Measurements from ENCODE around the gene ATP6V0C. TPM values are rescaled to one million over a fixed set of nuclear protein-coding genes. Genes with fewer than 3 reads are reported as not detected.
"Not testable (repeated sequence)": the region's sequence is repeated elsewhere in the genome, so short reads cannot be mapped to it uniquely, and the experiment has no call there.

Gene ATP6V0C
- total RNA-seq, 1 donor from 2014 or later, result 157 TPM

- no peak overlapping the region for H3K27ac Mint-ChIP-seq (ENCODE audit: unreplicated experiment)
Observed at GRCh38 chr16:2531696-2532493, 18.1 kb downstream of the ATP6V0C start.

GRCh38 chr16:2532494-2533141 is 18.9 kb downstream of the ATP6V0C start:
- H3K9me3 Mint-ChIP-seq (ENCODE audit: unreplicated experiment), result no peaks in the 10 kb centered on the region
- peak overlapping the region; percentile 95 for H3K4me3 Mint-ChIP-seq (ENCODE audit: unreplicated experiment)
- no peaks in the 10 kb centered on the region for H3K36me3 Mint-ChIP-seq (ENCODE audit: low read depth, unreplicated experiment)

More at GRCh38 chr16:2531696-2532493, 18.1 kb downstream of the ATP6V0C start:
- peak; percentile 93 for DNase-seq (ENCODE audit: low spot score)
- Mint-ChIP-seq H3K4me1 (ENCODE audit: unreplicated experiment) (peaks cover 3% of the 10 kb centered on the region), H3K27me3 (ENCODE audit: unreplicated experiment) (peaks cover 19% of the 10 kb centered on the region), H3K4me3 (ENCODE audit: unreplicated experiment) (peak overlapping the region; percentile 95), H3K36me3 (ENCODE audit: low read depth, unreplicated experiment) (no peaks in the 10 kb centered on the region), H3K9me3 (ENCODE audit: unreplicated experiment) (no peaks in the 10 kb centered on the region)
- TF ChIP-seq CTCF (IDR thresholded peaks at IDR 0.05; ENCODE audit: unreplicated experiment), result no peak

GRCh38 chr16:2533142-2533755 is 19.5 kb downstream of the ATP6V0C start:
- H3K36me3 Mint-ChIP-seq (ENCODE audit: low read depth, unreplicated experiment); H3K4me1 Mint-ChIP-seq (ENCODE audit: unreplicated experiment); H3K9me3 Mint-ChIP-seq (ENCODE audit: unreplicated experiment); DNase-seq (ENCODE audit: low spot score): not testable (repeated sequence)
- Mint-ChIP-seq H3K27ac (ENCODE audit: unreplicated experiment) (peak overlapping the region; percentile 52), H3K4me3 (ENCODE audit: unreplicated experiment) (peak overlapping the region; percentile 95), H3K27me3 (ENCODE audit: unreplicated experiment) (peaks cover 22% of the 10 kb centered on the region)

More at GRCh38 chr16:2532494-2533141, 18.9 kb downstream of the ATP6V0C start:
- peaks cover 22% of the 10 kb centered on the region for H3K27me3 Mint-ChIP-seq (ENCODE audit: unreplicated experiment)
- peak overlapping the region; percentile 52 for H3K27ac Mint-ChIP-seq (ENCODE audit: unreplicated experiment)
- H3K4me1 Mint-ChIP-seq (ENCODE audit: unreplicated experiment), result peaks cover 3% of the 10 kb centered on the region
- TF ChIP-seq CTCF (IDR thresholded peaks at IDR 0.05; ENCODE audit: unreplicated experiment), result no peak
- DNase-seq (ENCODE audit: low spot score), result no peak

GRCh38 chr16:2533912-2534311 is 20.2 kb downstream of the ATP6V0C start:
- no peak for TF ChIP-seq CTCF (IDR thresholded peaks at IDR 0.05; ENCODE audit: unreplicated experiment)
- Mint-ChIP-seq H3K27me3 (ENCODE audit: unreplicated experiment) (peaks cover 24% of the 10 kb centered on the region), H3K9me3 (ENCODE audit: unreplicated experiment) (no peaks in the 10 kb centered on the region), H3K36me3 (ENCODE audit: low read depth, unreplicated experiment) (no peaks in the 10 kb centered on the region), H3K27ac (ENCODE audit: unreplicated experiment) (no peak overlapping the region), H3K4me1 (ENCODE audit: unreplicated experiment) (peaks cover 6% of the 10 kb centered on the region), H3K4me3 (ENCODE audit: unreplicated experiment) (peak overlapping the region; percentile 67)
- DNase-seq (ENCODE audit: low spot score), result no peak

GRCh38 chr16:2534335-2534734 is 20.6 kb downstream of the ATP6V0C start:
- not testable (repeated sequence) for H3K4me3 Mint-ChIP-seq (ENCODE audit: unreplicated experiment); DNase-seq (ENCODE audit: low spot score); H3K36me3 Mint-ChIP-seq (ENCODE audit: low read depth, unreplicated experiment); H3K4me1 Mint-ChIP-seq (ENCODE audit: unreplicated experiment); H3K9me3 Mint-ChIP-seq (ENCODE audit: unreplicated experiment)
- peaks cover 24% of the 10 kb centered on the region for H3K27me3 Mint-ChIP-seq (ENCODE audit: unreplicated experiment)
- H3K27ac Mint-ChIP-seq (ENCODE audit: unreplicated experiment), result peak overlapping the region; percentile 61

All from endothelial cell (in vitro differentiated cells).